Testis (tissue), 3 donors: ENCODE data around the gene CCDC167. TPM values are rescaled to one million over a fixed set of nuclear protein-coding genes. Genes with fewer than 3 reads are reported as not detected.

Experiments used
- DNase-seq: peaks from one replicate; pipeline ENCODE4 v3.0.0-alpha.2; 2019
- H3K27ac ChIP-seq, 2 donors: fragments of 200-600 bp; sonication (generic); one replicate each; pipeline ENCODE4 v1.5.1; 2019
- H3K27me3 ChIP-seq: fragments of 200-600 bp; sonication (generic); one replicate; pipeline ENCODE4 v1.5.1; 2019
- H3K36me3 ChIP-seq: fragments of 200-600 bp; sonication (generic); one replicate; pipeline ENCODE4 v1.5.1; 2017; ENCODE audit warnings: low read depth; ENCODE audit errors: missing control alignments
- H3K4me1 ChIP-seq: fragments of 200-600 bp; sonication (generic); one replicate; pipeline ENCODE4 v1.5.1; 2019
- H3K4me3 ChIP-seq, 2 donors: fragments of 200-600 bp; sonication (generic); one replicate each; pipeline ENCODE4 v1.5.1; 2017 to 2019
- H3K9me3 ChIP-seq: fragments of 200-600 bp; sonication (generic); one replicate; pipeline ENCODE4 v1.5.1; 2017
- POLR2A ChIP-seq: fragments of 450-650 bp; IDR thresholded peaks from one replicate; pipeline ENCODE4 v1.6.1; 2017; ENCODE audit warnings: antibody characterized with exemption, mild to moderate bottlenecking, moderate library complexity
- WGBS, 2 donors: methylation state at CpG; one replicate each; pipeline ENCODE4 v1.1.5; 2018; 5-methylcytosine and 5-hydroxymethylcytosine counted together
- intact Hi-C: fragments of 100-400 bp; cut with DNase I; formaldehyde crosslinking; loops from one replicate; pipeline ENCODE4 v1.15.1; 2023; ENCODE audit warnings: low total_unique reads
- polyA plus RNA-seq: library from polyadenylated mRNA; stranded (reverse); fragments of 350-450 nt; fragmentation: Illumina TruSeq; extraction: RNeasy Lipid Tissue Mini Kit (QIAGEN cat#74804); gene quantifications from one replicate; pipeline ENCODE4 v1.2.3, GENCODE V29; 2014; ENCODE audit warnings: low read depth, low replicate concordance; ENCODE audit not compliant: insufficient read depth
- total RNA-seq, 2 donors: library from RNA; depleted of rRNA; stranded (reverse); fragments of >200 nt; gene quantifications; one replicate each; pipeline ENCODE4 v1.2.3, GENCODE V29; 2016
- TF ChIP-seq, protein P1 (sequence below), 3 experiments: fragments of 450-650 bp in 2 of 3; fragments of 200-600 bp in 1 of 3; sonication (generic) in 1 of 3; IDR thresholded peaks; one replicate each; pipeline ENCODE4 v1.5.1; 2016 to 2019; ENCODE audit warnings: antibody characterized with exemption in 3 of 3, mild to moderate bottlenecking in 2 of 3, moderate library complexity in 1 of 3

CCDC167 gene
- total and polyA plus RNA-seq, 3 donors from 2014 or later, result 65.2 to 73.5 (median 65.4) TPM

GRCh38 chr6:37459981-37460800 is 39.5 kb downstream of the CCDC167 start:
- Histone ChIP-seq H3K27ac (no peak overlapping the region), H3K9me3 (no peaks in the 10 kb centered on the region), H3K36me3 (no peaks in the 10 kb centered on the region), H3K4me3 (no peak overlapping the region), H3K27me3 (no peaks in the 10 kb centered on the region), H3K4me1 (peaks cover 6% of the 10 kb centered on the region)
- TF ChIP-seq, protein P1, sequence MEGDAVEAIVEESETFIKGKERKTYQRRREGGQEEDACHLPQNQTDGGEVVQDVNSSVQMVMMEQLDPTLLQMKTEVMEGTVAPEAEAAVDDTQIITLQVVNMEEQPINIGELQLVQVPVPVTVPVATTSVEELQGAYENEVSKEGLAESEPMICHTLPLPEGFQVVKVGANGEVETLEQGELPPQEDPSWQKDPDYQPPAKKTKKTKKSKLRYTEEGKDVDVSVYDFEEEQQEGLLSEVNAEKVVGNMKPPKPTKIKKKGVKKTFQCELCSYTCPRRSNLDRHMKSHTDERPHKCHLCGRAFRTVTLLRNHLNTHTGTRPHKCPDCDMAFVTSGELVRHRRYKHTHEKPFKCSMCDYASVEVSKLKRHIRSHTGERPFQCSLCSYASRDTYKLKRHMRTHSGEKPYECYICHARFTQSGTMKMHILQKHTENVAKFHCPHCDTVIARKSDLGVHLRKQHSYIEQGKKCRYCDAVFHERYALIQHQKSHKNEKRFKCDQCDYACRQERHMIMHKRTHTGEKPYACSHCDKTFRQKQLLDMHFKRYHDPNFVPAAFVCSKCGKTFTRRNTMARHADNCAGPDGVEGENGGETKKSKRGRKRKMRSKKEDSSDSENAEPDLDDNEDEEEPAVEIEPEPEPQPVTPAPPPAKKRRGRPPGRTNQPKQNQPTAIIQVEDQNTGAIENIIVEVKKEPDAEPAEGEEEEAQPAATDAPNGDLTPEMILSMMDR (IDR thresholded peaks at IDR 0.05), result no peak
- TF ChIP-seq POLR2A, result no peak
- no peak for DNase-seq
- intact Hi-C loops, result no loop called here
- WGBS, 2 donors, result 79 to 89% methylated on average over 5 of the region's 5 CpGs

- H3K27ac ChIP-seq, result no peak overlapping the region
- intact Hi-C loops, result no loop called here
Observed at GRCh38 chr6:37456816-37457560, 42.7 kb downstream of the CCDC167 start.

DNA sequence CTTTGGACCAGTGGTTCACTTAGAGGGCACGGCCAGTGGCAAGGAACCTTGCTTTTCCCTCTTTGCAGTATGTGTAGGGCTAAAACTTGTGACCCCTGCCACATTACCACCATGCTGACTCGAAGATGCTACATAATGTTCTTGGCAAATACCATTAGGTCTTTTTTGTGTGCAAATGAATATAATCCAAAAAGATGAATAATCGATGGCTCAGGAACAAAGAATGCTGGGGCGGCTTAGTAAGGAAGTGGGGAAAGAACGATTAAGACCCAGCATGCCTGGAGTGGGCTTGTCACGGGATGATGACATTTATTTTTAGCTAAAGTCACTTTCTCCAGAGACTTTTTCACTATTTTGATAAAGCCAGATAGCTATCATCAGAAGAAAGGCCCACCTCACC is 43.6 kb downstream of the CCDC167 start:
- no peaks in the 10 kb centered on the region for H3K9me3 ChIP-seq
- no peaks in the 10 kb centered on the region for H3K27me3 ChIP-seq
- no peak overlapping the region for H3K4me3 ChIP-seq
- TF ChIP-seq, protein P1 (IDR thresholded peaks at IDR 0.05), result no peak
- no peak for TF ChIP-seq POLR2A
- 83 to 87% methylated on average over 6 of the region's 6 CpGs for WGBS, 2 donors
- intact Hi-C loops, result no loop called here
- no peak for DNase-seq
- no peak overlapping the region for H3K27ac ChIP-seq
- peaks cover 6% of the 10 kb centered on the region for H3K4me1 ChIP-seq
- H3K36me3 ChIP-seq, result no peaks in the 10 kb centered on the region

More at GRCh38 chr6:37456816-37457560, 42.7 kb downstream of the CCDC167 start:
- Histone ChIP-seq H3K4me3 (no peak overlapping the region), H3K9me3 (no peaks in the 10 kb centered on the region), H3K4me1 (peaks cover 6% of the 10 kb centered on the region), H3K36me3 (no peaks in the 10 kb centered on the region), H3K27me3 (no peaks in the 10 kb centered on the region)
- DNase-seq, result no peak
- TF ChIP-seq, protein P1 (IDR thresholded peaks at IDR 0.05), result no peak
- no peak for TF ChIP-seq POLR2A
- 39 to 56% methylated on average over 6 of the region's 6 CpGs for WGBS, 2 donors

GRCh38 chr6:37454420-37455140 is 45.1 kb downstream of the CCDC167 start:
- DNase-seq, result no peak
- TF ChIP-seq, protein P1 (IDR thresholded peaks at IDR 0.05), result no peak
- no peak for TF ChIP-seq POLR2A
- no peaks in the 10 kb centered on the region for H3K27me3 ChIP-seq
- peaks cover 6% of the 10 kb centered on the region for H3K4me1 ChIP-seq
- 86 to 89% methylated on average over 8 of the region's 8 CpGs for whole genome bisulfite sequencing, 2 donors
- no peak overlapping the region for H3K27ac ChIP-seq
- H3K36me3 ChIP-seq, result no peaks in the 10 kb centered on the region
- H3K9me3 ChIP-seq, result no peaks in the 10 kb centered on the region
- H3K4me3 ChIP-seq, result no peak overlapping the region
- intact Hi-C loops, result no loop called here
